Frontal cortex (tissue), 4 donors: ENCODE measurements around the gene CD300LG. TPM values are rescaled to one million over a fixed set of nuclear protein-coding genes. Genes with fewer than 3 reads are reported as not detected.

Experiments used
- DNase-seq, 2 donors: peaks; one replicate each; pipeline ENCODE4 v3.0.0; 2012; ENCODE audit warnings: low spot score in 2 of 2
- FAIRE-seq: peaks from 2 replicates; lab custom pipeline; 2012; peaks lifted over from hg19 to GRCh38; lab: Jason Lieb, UNC
- total RNA-seq: library from RNA; depleted of rRNA; stranded (reverse); fragments of >200 nt; gene quantifications from one replicate; pipeline ENCODE4 v1.2.3, GENCODE V29; 2014
- donor health status: control.
- donor health status: control.
- donor health status: control.

CD300LG gene
- total RNA-seq, 1 donor from 2014 or later: not detected

GRCh38 chr17:43900858-43901754, 54.1 kb downstream of the CD300LG start:
- DNase-seq: no peak

GRCh38 chr17:43901861-43902589, 55.0 kb downstream of the CD300LG start:
- FAIRE-seq (no peak), DNase-seq (no peak)

More at GRCh38 chr17:43900858-43901754, 54.1 kb downstream of the CD300LG start:
- no peak for FAIRE-seq

DNA sequence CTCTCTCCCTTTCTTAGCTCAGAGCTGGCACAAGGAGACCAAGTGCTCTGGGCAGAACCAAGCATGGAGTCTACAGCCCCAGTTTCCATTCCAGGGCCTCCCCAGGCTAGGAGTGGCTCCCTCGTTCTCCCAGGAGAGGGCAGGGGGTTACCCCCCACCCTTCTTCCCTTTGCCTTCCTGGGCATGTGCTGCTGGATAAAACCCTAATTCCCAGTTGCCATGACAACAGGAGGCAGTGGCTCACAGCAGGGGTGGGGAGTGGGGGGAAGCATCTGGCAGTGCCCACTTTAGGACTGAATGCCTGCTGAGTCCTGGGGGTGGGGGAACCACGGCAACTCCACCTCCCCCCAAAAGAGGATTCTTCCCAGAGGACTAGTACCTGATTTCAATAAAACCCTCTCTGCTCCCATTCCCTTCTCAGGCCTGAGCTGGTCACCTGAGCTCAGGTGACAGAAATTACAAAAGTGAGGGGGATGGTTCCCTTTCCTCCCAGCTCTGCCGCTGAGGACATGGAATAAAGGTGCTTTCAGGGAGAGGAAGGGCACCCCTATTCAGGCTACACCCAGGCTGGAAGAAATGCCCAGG, 58.5 kb downstream of the CD300LG start:
- FAIRE-seq: no peak
- DNase-seq: peak in 1 of 2 donors; percentile 26

DNA sequence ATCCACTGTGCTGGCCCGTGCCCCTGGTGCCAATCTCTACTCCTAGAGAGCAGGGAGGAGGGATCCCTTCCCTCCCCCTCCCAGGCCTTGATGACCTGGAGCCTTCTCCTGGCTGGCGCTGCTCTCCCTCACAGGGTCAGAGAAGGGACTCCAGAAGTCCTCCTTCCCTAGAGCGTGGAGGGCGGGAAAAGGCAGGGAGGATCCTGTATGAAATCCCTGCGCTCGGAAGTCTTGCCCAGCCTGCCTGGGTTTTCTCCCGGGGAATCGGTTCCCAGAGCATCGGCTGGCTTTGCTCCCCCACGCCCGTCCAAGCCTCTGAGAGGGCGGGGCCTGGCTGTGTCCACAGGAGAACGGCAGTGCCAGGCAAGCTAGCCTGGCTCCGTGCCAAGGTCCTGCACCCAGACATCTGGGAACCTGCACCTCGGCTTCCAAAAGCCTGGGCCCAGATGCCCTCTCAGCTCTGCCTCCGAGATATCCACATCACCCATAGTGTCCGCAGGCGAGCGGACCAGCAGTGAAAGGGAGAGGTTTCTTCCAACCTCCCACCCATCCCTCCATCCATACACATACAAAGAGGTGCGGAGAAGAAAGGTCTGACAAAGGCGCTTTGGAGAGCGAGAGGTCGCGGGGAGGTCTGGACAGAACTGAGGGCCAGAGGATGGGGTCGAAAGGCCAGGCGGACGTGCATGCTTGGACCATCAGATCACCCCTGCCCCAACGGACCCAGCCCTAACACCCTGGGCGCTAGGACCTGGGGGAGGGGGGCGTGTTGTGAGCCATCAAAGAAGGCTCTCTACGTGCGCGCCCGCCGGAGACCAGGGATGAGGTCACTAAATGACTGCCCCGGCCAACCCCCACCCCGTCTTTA, 59.2 kb downstream of the CD300LG start:
- DNase-seq (peak; percentile 74 to 80), FAIRE-seq (no peak)

DNA sequence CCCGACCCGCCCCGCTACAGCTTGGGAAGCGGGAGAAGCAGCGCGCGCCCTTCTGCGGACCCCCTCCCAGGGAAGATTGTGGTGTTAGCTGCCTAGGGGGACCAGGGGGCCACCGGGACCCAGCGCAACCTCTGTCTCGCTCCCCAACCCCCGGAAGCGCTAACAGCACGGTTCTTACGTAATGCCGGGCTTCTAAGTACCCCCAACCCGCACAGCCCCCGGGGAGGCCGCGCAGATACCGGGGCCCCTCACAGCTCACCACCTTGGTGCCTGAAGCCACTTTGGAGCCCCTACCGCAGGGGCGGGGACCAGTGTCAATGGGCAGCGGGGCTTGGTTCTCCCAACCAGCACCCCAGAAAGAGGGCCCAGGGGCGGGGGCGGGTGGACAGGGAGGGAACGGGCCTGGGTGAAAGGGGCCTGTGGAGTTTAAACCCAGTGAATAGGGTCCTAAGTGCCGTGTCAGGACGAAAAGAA, 60.0 kb downstream of the CD300LG start:
- FAIRE-seq: no peak
- DNase-seq: peak; percentile 26 to 40

DNA sequence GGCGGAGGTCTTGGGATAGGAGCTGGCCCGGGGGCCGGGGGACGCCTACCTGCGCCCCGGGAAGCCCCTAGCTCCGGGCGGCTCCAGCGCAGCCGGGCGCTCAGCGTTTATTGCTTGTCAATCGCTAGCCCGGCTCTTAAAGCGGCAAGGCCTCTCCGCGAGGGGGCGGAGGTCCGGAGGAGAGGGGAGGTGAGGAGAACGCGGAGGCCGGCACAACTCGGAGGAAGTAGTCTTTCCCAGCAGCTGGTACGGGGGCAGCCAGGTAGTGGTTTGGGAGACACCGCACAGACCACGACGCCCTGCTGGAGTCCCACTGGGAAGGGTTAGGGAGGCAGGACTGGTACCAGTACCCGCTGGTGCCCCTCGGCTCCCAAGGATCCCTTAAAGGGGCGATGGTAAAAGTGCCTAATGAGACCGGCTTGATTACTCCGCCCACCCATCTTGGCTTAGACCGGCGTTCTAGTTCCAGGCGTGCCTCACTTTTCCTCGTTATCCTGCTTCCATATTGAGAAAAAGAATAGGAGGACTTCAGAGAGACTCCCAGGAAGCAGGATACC, 60.5 kb downstream of the CD300LG start, which contains the start of gene MPP2:
TSS of gene MPP2 (minus strand) at position 112 of the 557 bp plus-strand sequence. CDS start 3,076 bp downstream, outside the sequence.
- FAIRE-seq (no peak), DNase-seq (peak; percentile 68 to 77)

DNA sequence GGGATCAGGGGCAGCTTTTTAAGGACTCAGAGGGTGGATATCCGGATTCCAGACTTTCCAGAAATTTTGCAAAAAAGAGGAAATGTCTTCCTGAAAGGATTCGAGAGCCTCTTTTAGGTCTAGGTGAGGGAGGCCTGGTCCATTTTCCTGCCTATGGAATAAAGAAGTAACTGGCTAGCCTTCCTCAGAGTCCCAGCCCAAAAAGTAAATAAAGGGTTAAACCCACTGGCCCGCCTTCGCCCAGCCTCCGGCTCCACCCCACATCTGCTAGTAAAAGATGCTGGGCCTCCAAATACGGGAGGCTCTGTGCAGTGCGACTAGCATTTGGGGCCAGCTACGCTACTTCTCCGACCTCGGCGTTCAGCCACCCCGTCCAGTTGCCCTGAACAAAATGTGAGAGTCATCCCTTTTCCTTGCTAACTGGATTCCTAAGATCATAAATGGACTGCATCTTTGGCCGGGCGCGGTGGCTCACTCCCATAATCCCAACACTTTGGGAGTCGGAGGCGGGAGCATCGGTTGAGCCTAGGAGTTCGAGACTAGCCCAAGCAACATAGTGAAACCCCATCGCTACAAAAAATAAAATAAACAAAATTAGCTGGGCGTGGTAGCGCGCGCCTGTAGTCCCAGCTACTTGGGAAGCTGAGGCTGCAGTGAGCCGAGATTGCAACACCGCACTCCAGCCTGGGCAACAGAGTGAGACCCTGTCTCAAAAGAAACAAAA, 61.2 kb downstream of the CD300LG start:
- peak; percentile 71 to 76 for DNase-seq
- FAIRE-seq: no peak

GRCh38 chr17:43909537-43910231, 62.7 kb downstream of the CD300LG start:
- peak in 1 of 2 donors; percentile 43 for DNase-seq
- no peak for FAIRE-seq

DNA sequence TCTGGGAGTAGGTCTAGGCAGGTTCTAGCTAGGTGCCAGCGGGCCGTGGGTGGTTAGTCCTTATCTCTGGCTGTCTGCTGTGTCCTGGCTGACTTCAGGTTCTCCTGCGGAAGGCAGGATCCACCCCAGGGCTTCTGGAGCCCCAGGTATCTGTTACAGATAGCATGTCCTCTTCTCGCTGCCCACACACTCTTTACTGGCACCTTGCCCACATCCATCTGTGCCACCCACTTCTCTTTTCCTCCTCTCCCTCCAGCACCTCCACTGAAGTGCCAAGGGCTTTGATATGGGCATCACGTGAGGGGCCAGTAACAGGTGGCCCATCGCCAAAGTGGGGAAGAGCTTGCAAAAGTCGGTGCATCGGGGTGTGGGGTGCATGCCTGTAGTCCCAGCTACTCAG, 64.9 kb downstream of the CD300LG start:
- FAIRE-seq (no peak), DNase-seq (no peak)

- DNase-seq (no peak), FAIRE-seq (no peak)
Observed at GRCh38 chr17:43912635-43913304, 65.8 kb downstream of the CD300LG start.

Other genes with a start within 250 kb of the CD300LG start
- gene MEOX1, start 185.3 kb upstream of the CD300LG start, total RNA-seq: 0.41 TPM
- not detected for gene SOST, start 88.4 kb upstream of the CD300LG start, total RNA-seq
- 33.0 TPM for gene DUSP3, start 68.2 kb upstream of the CD300LG start, total RNA-seq
- not detected for gene CFAP97D1, start 66.7 kb upstream of the CD300LG start, total RNA-seq
- gene MPP3, start 14.0 kb upstream of the CD300LG start, total RNA-seq: 36.7 TPM
- 13.9 TPM for gene MPP2, start 60.4 kb downstream of the CD300LG start, total RNA-seq
- not detected for gene PPY, start 95.3 kb downstream of the CD300LG start, total RNA-seq
- not detected for gene PYY, start 106.8 kb downstream of the CD300LG start, total RNA-seq
- 0.41 TPM for gene NAGS, start 157.4 kb downstream of the CD300LG start, total RNA-seq
- 41.2 TPM for gene TMEM101, start 167.8 kb downstream of the CD300LG start, total RNA-seq
- 26.5 TPM for gene LSM12, start 219.5 kb downstream of the CD300LG start, total RNA-seq
- 11.4 TPM for gene G6PC3, start 223.6 kb downstream of the CD300LG start, total RNA-seq